Activated CD8-positive, alpha-beta memory T cell treated with anti-CD3 and anti-CD28 coated beads, Interleukin-2, amount 10 ng/mL, durations not matched to agents 7 days and 5 days (primary cell): ENCODE results near the gene PLPP1. TPM values are rescaled to one million over a fixed set of nuclear protein-coding genes. Genes with fewer than 3 reads are reported as not detected.

Experiments used
- ATAC-seq: fragments of 150-1000 bp; cut with Tn5 transposase; one replicate; pipeline ENCODE4 v1.10.0; 2021; ENCODE audit warnings: moderate library complexity
- CTCF ChIA-PET: fragments of 350-600 bp; sonication (Branson Sonifier 250); formaldehyde crosslinking; loops from one replicate; lab custom pipeline; 2021; ENCODE audit warnings: antibody characterized with exemption; lab: Charles Lee
- DNase-seq: peaks from one replicate; pipeline ENCODE4 v3.0.0-alpha.2; 2020
- H3K27ac Mint-ChIP-seq: one replicate; pipeline ENCODE4 v1.8.0; 2021; ENCODE audit warnings: mild to moderate bottlenecking, mixed read lengths
- H3K27me3 Mint-ChIP-seq: one replicate; pipeline ENCODE4 v1.8.0; 2021; ENCODE audit warnings: mixed read lengths
- H3K36me3 Mint-ChIP-seq: one replicate; pipeline ENCODE4 v1.8.0; 2021; ENCODE audit warnings: mild to moderate bottlenecking, mixed read lengths
- H3K4me1 Mint-ChIP-seq: one replicate; pipeline ENCODE4 v1.8.0; 2021; ENCODE audit warnings: mixed read lengths
- H3K4me3 Mint-ChIP-seq: one replicate; pipeline ENCODE4 v1.8.0; 2021; ENCODE audit warnings: mild to moderate bottlenecking, moderate library complexity, mixed read lengths
- H3K9me3 Mint-ChIP-seq: one replicate; pipeline ENCODE4 v1.8.0; 2022; ENCODE audit warnings: low read depth, mixed read lengths
- total RNA-seq, 2 experiments: library from RNA; stranded (reverse); gene quantifications; one replicate each; pipeline ENCODE4 v1.2.3, GENCODE V29; 2021

Gene PLPP1
- total RNA-seq = 10 to 100 TPM in 1 of 2 experiments, 1 to 10 TPM in 1; 7.1 to 31.2 TPM

DNA sequence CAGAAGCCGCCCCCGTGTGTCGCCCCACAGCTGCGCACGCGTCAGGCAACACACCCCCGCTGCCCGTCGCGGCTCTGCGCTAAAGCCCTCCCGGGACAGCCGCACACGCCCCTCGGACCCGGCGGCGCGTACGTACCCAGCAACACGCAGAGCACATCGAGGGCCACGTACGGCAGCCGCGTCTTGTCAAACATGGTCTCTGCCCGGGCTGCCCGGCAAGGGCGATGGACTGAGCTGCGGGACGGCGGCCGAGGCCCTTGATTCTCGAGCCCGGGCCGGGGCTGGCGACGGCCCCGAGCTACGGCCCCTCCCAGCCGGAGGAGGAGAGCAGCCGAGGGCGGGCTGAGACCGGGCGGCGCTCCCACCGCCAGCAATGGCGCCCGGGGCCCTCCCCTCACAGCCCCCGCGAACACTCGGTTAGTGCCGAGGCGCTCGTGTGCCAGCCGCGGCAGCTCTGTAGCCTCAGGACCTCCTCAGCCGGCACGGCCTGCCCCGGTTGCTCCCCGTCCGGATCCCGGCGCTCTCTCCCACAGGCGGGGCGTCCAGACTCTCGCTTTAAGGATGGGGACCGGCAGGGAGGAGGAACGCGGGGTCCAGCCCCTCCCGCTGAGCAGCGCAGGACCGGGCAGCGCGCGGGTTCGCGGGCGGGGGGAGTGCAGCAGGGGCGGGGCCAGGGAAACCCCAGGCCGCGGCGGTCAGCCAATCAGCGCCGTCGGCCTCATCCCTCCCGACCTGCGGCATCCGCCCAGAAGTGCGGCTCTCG, at the start of gene PLPP1:
PLPP1 (minus strand) TSS at position 529 of the 763 bp plus-strand sequence; CDS start at position 194, 335 bp downstream.
- Mint-ChIP-seq H3K36me3 (peaks cover 3% of the 10 kb centered on the region), H3K4me3 (peak within 1 kb of the TSS; percentile 86), H3K27ac (peak within 1 kb of the TSS; percentile 81), H3K27me3 (no peaks in the 10 kb centered on the region), H3K9me3 (no peaks in the 10 kb centered on the region), H3K4me1 (peaks cover 32% of the 10 kb centered on the region)
- peak; percentile 82 for ATAC-seq
- DNase-seq = peak; percentile 86
- CTCF ChIA-PET = interaction anchor here (0.8 to 1.2 kb wide), 2 partner anchors 10 to 14 kb away, joined by 3 read pairs; no protein-coding TSS in a partner anchor

- H3K27me3 Mint-ChIP-seq = no peaks in the 10 kb centered on the region
- H3K4me1 Mint-ChIP-seq = peaks cover 10% of the 10 kb centered on the region
- DNase-seq (no peak), ATAC-seq (no peak)
- H3K4me3 Mint-ChIP-seq = no peak overlapping the region
- H3K9me3 Mint-ChIP-seq = no peaks in the 10 kb centered on the region
- H3K27ac Mint-ChIP-seq = no peak overlapping the region
- CTCF ChIA-PET = no interaction called here
- no peaks in the 10 kb centered on the region for H3K36me3 Mint-ChIP-seq
Observed at GRCh38 chr5:55583578-55583977, 48.8 kb upstream of the PLPP1 start.

DNA sequence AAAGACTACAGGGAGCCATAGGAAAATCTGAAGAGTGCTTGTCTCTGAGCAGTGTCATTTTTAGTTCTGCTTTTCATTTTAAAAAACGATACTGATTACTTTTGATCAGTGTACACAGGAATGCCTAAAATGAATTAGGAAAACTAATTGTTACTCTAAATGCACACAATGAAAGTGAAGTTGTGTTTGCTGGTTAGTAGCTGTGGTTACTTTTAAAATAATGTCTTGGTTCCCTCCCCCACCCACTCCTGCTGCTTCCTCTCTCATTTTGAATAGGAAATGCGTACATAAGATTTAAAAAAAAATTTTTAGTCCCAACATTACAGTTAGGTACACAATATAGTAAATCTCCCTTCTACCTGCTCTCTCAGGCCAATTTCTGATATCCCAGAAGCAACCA, 47.5 kb upstream of the PLPP1 start:
- H3K4me3 Mint-ChIP-seq = no peak overlapping the region
- H3K27ac Mint-ChIP-seq = no peak overlapping the region
- no peaks in the 10 kb centered on the region for H3K36me3 Mint-ChIP-seq
- no peaks in the 10 kb centered on the region for H3K9me3 Mint-ChIP-seq
- CTCF ChIA-PET = no interaction called here
- H3K4me1 Mint-ChIP-seq = peaks cover 14% of the 10 kb centered on the region
- DNase-seq = no peak
- peak; percentile 16 for ATAC-seq
- peaks cover 4% of the 10 kb centered on the region for H3K27me3 Mint-ChIP-seq

DNA sequence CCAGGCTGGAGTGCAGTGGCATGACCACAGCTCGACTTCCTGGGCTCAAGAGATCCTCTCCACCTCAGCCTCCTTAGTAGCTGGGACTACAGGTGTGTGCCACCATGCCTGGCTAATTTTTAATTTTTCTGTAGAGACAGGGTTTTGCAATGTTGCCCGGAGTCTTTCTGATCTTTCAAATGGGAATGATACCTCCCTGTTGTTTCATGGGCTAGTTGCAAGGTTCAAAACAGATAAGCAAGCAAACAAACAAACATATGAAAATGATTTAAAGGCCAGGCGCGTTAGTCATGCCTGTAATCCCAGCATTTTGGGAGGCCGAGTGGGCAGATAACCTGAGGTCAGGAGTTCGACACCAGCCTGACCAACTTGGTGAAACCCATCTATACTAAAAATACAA, 45.3 kb upstream of the PLPP1 start:
- CTCF ChIA-PET = no interaction called here
- no peaks in the 10 kb centered on the region for H3K9me3 Mint-ChIP-seq
- H3K4me3 Mint-ChIP-seq = no peak overlapping the region
- H3K4me1 Mint-ChIP-seq = peaks cover 24% of the 10 kb centered on the region
- no peak for ATAC-seq
- no peak overlapping the region for H3K27ac Mint-ChIP-seq
- no peak for DNase-seq
- peaks cover 8% of the 10 kb centered on the region for H3K27me3 Mint-ChIP-seq
- no peaks in the 10 kb centered on the region for H3K36me3 Mint-ChIP-seq

- Mint-ChIP-seq H3K4me1 (peaks cover 24% of the 10 kb centered on the region), H3K36me3 (no peaks in the 10 kb centered on the region), H3K27me3 (peaks cover 8% of the 10 kb centered on the region), H3K9me3 (no peaks in the 10 kb centered on the region), H3K4me3 (no peak overlapping the region), H3K27ac (no peak overlapping the region)
- DNase-seq (no peak), ATAC-seq (no peak)
- CTCF ChIA-PET = no interaction called here
Observed at GRCh38 chr5:55578771-55579170, 44.0 kb upstream of the PLPP1 start.

- CTCF ChIA-PET = no interaction called here
- Mint-ChIP-seq H3K27me3 (peaks cover 17% of the 10 kb centered on the region), H3K36me3 (no peaks in the 10 kb centered on the region), H3K27ac (no peak overlapping the region), H3K4me3 (no peak overlapping the region), H3K9me3 (no peaks in the 10 kb centered on the region), H3K4me1 (peaks cover 21% of the 10 kb centered on the region)
- DNase-seq (no peak), ATAC-seq (no peak)
Observed at GRCh38 chr5:55577353-55578060, 42.7 kb upstream of the PLPP1 start.

DNA sequence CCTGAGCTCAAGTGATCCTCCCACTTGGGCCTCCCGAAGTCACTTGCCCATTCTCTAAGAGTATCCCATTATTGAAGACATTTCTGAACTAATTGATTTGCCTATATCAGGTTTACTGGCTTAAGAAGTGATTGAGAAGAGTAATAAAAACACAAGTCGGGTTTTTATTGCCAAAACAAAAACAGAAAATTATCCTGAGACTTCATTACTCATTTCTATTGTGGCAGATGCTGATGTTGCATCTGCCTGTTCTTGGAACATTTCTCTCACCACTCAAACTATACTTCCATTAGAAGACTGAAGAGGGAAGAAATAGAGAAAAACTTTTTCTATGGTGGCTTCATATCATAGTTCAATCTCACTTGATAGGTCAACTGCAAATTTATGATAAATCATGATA, 41.9 kb upstream of the PLPP1 start:
- ATAC-seq = no peak
- Mint-ChIP-seq H3K4me3 (no peak overlapping the region), H3K4me1 (peaks cover 16% of the 10 kb centered on the region), H3K27ac (no peak overlapping the region), H3K27me3 (peaks cover 20% of the 10 kb centered on the region), H3K36me3 (no peaks in the 10 kb centered on the region), H3K9me3 (no peaks in the 10 kb centered on the region)
- no peak for DNase-seq
- CTCF ChIA-PET = no interaction called here

- Mint-ChIP-seq H3K36me3 (no peaks in the 10 kb centered on the region), H3K27ac (no peak overlapping the region), H3K9me3 (no peaks in the 10 kb centered on the region), H3K4me3 (no peak overlapping the region), H3K4me1 (peaks cover 14% of the 10 kb centered on the region), H3K27me3 (peaks cover 20% of the 10 kb centered on the region)
- DNase-seq (no peak), ATAC-seq (no peak)
- CTCF ChIA-PET = interaction anchor here (0.9 kb wide), 1 partner anchor 60 kb away, joined by 3 read pairs; no protein-coding TSS in a partner anchor
Observed at GRCh38 chr5:55575815-55576583, 41.2 kb upstream of the PLPP1 start.

GRCh38 chr5:55572600-55572999, 37.8 kb upstream of the PLPP1 start:
- no peak for ATAC-seq
- Mint-ChIP-seq H3K27me3 (peaks cover 17% of the 10 kb centered on the region), H3K36me3 (no peaks in the 10 kb centered on the region), H3K4me1 (peaks cover 11% of the 10 kb centered on the region), H3K27ac (no peak overlapping the region), H3K9me3 (no peaks in the 10 kb centered on the region), H3K4me3 (no peak overlapping the region)
- no peak for DNase-seq
- CTCF ChIA-PET = no interaction called here

DNA sequence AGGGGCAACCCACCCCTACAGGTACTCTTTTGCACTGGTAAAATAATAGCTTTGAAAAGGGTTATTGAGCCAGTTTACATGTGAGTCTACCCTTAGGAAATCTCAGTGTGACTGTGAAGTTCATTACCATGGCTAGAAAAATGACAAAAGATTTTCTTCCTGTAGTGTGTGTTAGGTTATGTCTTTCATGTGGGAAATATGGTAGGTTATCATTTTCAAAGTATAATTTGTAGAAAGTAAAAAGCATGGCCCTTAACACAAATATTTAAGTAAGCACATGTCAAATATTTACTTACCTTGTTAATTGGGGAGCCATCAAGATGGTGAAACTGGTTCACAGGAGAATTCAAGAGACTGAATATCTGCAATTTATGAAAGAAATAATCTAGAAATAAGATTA, 37.3 kb upstream of the PLPP1 start:
- DNase-seq = no peak
- Mint-ChIP-seq H3K4me1 (peaks cover 11% of the 10 kb centered on the region), H3K27me3 (peaks cover 17% of the 10 kb centered on the region), H3K27ac (no peak overlapping the region), H3K36me3 (no peaks in the 10 kb centered on the region), H3K9me3 (no peaks in the 10 kb centered on the region), H3K4me3 (no peak overlapping the region)
- no peak for ATAC-seq
- CTCF ChIA-PET = no interaction called here

- Mint-ChIP-seq H3K9me3 (no peaks in the 10 kb centered on the region), H3K27ac (no peak overlapping the region), H3K4me1 (peaks cover under 1% of the 10 kb centered on the region), H3K27me3 (peaks cover 13% of the 10 kb centered on the region), H3K4me3 (no peak overlapping the region), H3K36me3 (no peaks in the 10 kb centered on the region)
- CTCF ChIA-PET = no interaction called here
- ATAC-seq (no peak), DNase-seq (no peak)
Observed at GRCh38 chr5:55570570-55570969, 35.8 kb upstream of the PLPP1 start.

- CTCF ChIA-PET = interaction anchor here (1.2 kb wide), 1 partner anchor 30 kb away, joined by 3 read pairs; no protein-coding TSS in a partner anchor
- H3K27ac Mint-ChIP-seq = no peak overlapping the region
Observed at GRCh38 chr5:55570026-55570425, 35.3 kb upstream of the PLPP1 start.

GRCh38 chr5:55569513-55569865, 34.7 kb upstream of the PLPP1 start:
- no peaks in the 10 kb centered on the region for H3K9me3 Mint-ChIP-seq
- peaks cover 13% of the 10 kb centered on the region for H3K27me3 Mint-ChIP-seq
- H3K27ac Mint-ChIP-seq = no peak overlapping the region
- CTCF ChIA-PET = interaction anchor here (1.2 kb wide), 1 partner anchor 29 kb away, joined by 3 read pairs; no protein-coding TSS in a partner anchor
- ATAC-seq (no peak), DNase-seq (no peak)
- no peak overlapping the region for H3K4me3 Mint-ChIP-seq
- peaks cover 5% of the 10 kb centered on the region for H3K4me1 Mint-ChIP-seq
- no peaks in the 10 kb centered on the region for H3K36me3 Mint-ChIP-seq

More at GRCh38 chr5:55570026-55570425, 35.3 kb upstream of the PLPP1 start:
- no peak overlapping the region for H3K4me3 Mint-ChIP-seq
- H3K9me3 Mint-ChIP-seq = no peaks in the 10 kb centered on the region
- peaks cover 3% of the 10 kb centered on the region for H3K4me1 Mint-ChIP-seq
- no peak for DNase-seq
- no peaks in the 10 kb centered on the region for H3K36me3 Mint-ChIP-seq
- ATAC-seq = no peak
- peaks cover 13% of the 10 kb centered on the region for H3K27me3 Mint-ChIP-seq
